Measurements from ENCODE around the gene ADAT3. TPM values are rescaled to one million over a fixed set of nuclear protein-coding genes. Genes with fewer than 3 reads are reported as not detected.

Gene ADAT3
- total RNA-seq, 1 donor from 2014 or later = 6.8 TPM

DNA sequence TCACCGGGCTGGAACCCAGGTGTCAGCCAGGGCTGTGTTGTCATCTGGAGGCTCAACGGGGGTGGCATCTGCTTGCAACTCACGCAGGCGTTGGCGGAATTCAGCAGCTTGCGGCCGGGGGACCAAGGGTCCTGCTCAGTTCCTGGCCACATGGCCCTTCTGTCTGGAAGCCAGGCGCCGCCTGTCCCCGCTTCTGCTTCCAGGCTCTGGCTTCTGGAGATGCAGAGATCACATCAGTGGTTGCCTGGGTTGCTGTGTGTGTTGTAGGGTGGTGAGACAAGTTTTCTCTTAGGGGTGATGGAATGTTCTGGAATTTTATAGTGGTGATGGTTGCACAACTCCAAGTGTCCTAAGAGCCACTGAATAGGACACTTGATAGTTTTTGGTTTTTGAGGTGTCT lies 5.0 kb downstream of the ADAT3 start:
- Mint-ChIP-seq H3K9me3 (ENCODE audit: unreplicated experiment) (no peaks in the 10 kb centered on the region), H3K4me3 (ENCODE audit: unreplicated experiment) (no peak overlapping the region)

DNA sequence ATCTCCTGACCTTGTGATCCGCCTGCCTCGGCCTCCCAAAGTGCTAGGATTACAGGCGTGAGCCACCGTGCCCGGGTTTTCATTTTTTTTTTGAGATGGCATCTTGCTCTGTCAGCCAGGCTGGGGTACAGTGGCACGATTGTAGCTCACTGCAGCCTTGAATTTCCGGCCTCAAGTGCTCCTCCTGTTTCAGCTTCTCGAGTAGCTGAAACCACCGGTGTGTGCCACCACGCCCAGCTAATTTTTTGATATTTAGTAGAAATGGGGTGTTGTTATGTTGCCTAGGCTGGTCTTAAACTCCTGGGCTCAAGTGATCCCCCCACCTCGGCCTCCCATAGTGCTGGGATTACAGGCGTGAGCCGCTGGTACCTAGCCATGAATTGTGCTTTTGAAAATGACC lies 5.9 kb downstream of the ADAT3 start:
- H3K27me3 Mint-ChIP-seq (ENCODE audit: unreplicated experiment) = no peaks in the 10 kb centered on the region
- TF ChIP-seq, protein P1, sequence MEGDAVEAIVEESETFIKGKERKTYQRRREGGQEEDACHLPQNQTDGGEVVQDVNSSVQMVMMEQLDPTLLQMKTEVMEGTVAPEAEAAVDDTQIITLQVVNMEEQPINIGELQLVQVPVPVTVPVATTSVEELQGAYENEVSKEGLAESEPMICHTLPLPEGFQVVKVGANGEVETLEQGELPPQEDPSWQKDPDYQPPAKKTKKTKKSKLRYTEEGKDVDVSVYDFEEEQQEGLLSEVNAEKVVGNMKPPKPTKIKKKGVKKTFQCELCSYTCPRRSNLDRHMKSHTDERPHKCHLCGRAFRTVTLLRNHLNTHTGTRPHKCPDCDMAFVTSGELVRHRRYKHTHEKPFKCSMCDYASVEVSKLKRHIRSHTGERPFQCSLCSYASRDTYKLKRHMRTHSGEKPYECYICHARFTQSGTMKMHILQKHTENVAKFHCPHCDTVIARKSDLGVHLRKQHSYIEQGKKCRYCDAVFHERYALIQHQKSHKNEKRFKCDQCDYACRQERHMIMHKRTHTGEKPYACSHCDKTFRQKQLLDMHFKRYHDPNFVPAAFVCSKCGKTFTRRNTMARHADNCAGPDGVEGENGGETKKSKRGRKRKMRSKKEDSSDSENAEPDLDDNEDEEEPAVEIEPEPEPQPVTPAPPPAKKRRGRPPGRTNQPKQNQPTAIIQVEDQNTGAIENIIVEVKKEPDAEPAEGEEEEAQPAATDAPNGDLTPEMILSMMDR (IDR thresholded peaks at IDR 0.05) = no peak
- H3K36me3 Mint-ChIP-seq (ENCODE audit: unreplicated experiment) = peaks cover 4% of the 10 kb centered on the region
- no peak for DNase-seq (ENCODE audit: extremely low spot score, unreplicated experiment)
- peaks cover 26% of the 10 kb centered on the region for H3K4me1 Mint-ChIP-seq (ENCODE audit: unreplicated experiment)
- H3K4me3 Mint-ChIP-seq (ENCODE audit: unreplicated experiment) = no peak overlapping the region
- H3K27ac Mint-ChIP-seq (ENCODE audit: unreplicated experiment) = no peak overlapping the region
- no peaks in the 10 kb centered on the region for H3K9me3 Mint-ChIP-seq (ENCODE audit: unreplicated experiment)

More for the DNA sequence above, 5.0 kb downstream of the ADAT3 start:
- no peak for DNase-seq (ENCODE audit: extremely low spot score, unreplicated experiment)
- Mint-ChIP-seq H3K4me1 (ENCODE audit: unreplicated experiment) (peaks cover 31% of the 10 kb centered on the region), H3K27me3 (ENCODE audit: unreplicated experiment) (no peaks in the 10 kb centered on the region), H3K36me3 (ENCODE audit: unreplicated experiment) (peaks cover 4% of the 10 kb centered on the region), H3K27ac (ENCODE audit: unreplicated experiment) (peak overlapping the region; percentile 39)
- TF ChIP-seq, protein P1 (IDR thresholded peaks at IDR 0.05) = no peak

DNA sequence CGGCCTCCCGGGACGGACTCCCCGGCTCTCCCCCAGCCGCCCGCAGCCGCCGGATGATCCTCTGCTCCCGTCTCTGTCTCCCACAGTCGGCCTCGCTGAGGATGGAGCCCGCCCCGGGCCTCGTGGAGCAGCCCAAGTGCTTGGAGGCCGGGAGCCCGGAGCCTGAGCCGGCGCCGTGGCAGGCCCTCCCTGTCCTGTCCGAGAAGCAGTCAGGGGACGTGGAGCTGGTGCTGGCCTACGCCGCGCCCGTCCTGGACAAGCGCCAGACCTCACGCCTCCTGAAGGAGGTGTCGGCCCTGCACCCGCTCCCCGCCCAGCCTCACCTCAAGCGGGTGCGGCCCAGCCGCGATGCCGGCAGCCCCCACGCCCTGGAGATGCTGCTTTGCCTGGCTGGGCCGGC lies 6.8 kb downstream of the ADAT3 start:
- TF ChIP-seq, protein P1 (IDR thresholded peaks at IDR 0.05) = no peak
- Mint-ChIP-seq H3K27ac (ENCODE audit: unreplicated experiment) (no peak overlapping the region), H3K4me3 (ENCODE audit: unreplicated experiment) (no peak overlapping the region), H3K36me3 (ENCODE audit: unreplicated experiment) (peaks cover 4% of the 10 kb centered on the region), H3K9me3 (ENCODE audit: unreplicated experiment) (no peaks in the 10 kb centered on the region), H3K4me1 (ENCODE audit: unreplicated experiment) (peaks cover 20% of the 10 kb centered on the region), H3K27me3 (ENCODE audit: unreplicated experiment) (no peaks in the 10 kb centered on the region)
- DNase-seq (ENCODE audit: extremely low spot score, unreplicated experiment) = no peak

DNA sequence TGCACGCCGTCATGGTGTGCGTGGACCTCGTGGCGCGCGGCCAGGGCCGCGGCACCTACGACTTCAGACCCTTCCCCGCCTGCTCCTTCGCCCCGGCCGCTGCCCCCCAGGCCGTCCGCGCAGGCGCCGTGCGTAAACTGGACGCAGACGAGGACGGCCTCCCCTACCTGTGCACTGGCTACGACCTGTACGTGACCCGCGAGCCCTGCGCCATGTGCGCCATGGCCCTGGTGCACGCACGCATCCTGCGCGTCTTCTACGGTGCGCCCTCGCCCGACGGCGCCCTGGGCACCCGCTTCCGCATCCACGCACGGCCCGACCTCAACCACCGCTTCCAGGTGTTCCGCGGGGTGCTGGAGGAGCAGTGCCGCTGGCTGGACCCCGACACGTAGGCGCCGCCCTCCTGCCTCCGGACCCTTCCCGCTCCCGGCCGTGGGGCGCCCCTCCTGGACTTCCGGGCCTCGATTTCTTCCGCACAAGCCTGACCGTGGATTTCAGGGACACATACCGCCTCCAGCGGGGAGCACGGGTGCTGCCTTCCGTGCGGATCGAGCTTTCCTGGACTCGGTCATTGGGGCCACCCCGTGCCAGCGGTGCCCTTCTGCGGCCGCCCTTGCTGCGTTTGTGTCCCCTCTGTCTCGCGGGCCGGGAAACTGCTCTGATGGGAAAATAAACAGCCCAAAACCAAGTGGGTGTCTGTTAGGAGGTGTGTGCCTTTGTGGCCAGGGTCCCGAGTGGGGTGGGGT lies 7.7 kb downstream of the ADAT3 start:
- Mint-ChIP-seq H3K9me3 (ENCODE audit: unreplicated experiment) (no peaks in the 10 kb centered on the region), H3K36me3 (ENCODE audit: unreplicated experiment) (peaks cover 4% of the 10 kb centered on the region), H3K4me3 (ENCODE audit: unreplicated experiment) (no peak overlapping the region), H3K4me1 (ENCODE audit: unreplicated experiment) (peaks cover 17% of the 10 kb centered on the region), H3K27me3 (ENCODE audit: unreplicated experiment) (no peaks in the 10 kb centered on the region), H3K27ac (ENCODE audit: unreplicated experiment) (no peak overlapping the region)
- TF ChIP-seq, protein P1 (IDR thresholded peaks at IDR 0.05) = no peak
- no peak for DNase-seq (ENCODE audit: extremely low spot score, unreplicated experiment)

DNA sequence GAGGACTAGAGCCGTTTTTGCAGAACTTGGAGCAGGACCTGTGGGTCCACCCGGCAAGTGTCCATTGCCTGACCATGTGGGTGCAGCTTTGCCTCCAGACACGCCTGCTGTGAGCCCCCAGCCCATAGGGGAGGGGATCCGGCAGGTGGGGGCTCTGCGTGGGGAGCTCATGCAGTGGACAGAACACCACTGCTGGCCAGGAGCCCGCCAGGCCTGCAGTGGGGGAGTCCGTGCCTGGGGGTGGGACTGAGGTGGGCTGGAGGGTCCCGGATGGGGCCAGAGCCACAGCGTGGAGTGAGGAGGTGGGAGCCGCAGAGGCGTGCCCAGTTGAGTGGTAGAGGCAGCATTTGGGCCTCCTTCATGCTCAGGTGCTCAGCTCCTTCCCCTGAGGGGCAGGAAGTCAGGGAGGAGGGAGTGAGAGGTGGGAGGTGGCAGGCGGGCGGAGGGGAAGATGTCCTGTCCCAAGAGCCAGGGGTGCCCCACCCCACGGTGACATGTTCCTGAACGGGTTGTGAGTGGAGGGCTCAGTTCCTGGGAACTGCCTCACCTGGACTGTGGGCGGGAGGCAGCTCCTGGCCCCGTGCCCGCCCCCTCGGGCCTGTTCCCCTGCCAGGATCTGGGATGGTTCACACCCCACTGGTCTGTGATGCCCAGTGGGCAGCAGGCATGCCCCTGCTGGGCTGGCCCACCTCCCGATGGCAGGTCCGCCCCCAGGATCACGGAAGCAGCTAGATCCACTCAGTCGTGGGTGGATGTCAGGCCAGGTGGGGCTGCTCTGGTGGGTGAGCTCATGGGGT lies 8.8 kb downstream of the ADAT3 start:
- no peak overlapping the region for H3K4me3 Mint-ChIP-seq (ENCODE audit: unreplicated experiment)
- H3K4me1 Mint-ChIP-seq (ENCODE audit: unreplicated experiment) = peaks cover 13% of the 10 kb centered on the region
- no peaks in the 10 kb centered on the region for H3K9me3 Mint-ChIP-seq (ENCODE audit: unreplicated experiment)
- peaks cover 9% of the 10 kb centered on the region for H3K36me3 Mint-ChIP-seq (ENCODE audit: unreplicated experiment)
- H3K27ac Mint-ChIP-seq (ENCODE audit: unreplicated experiment) = no peak overlapping the region
- no peaks in the 10 kb centered on the region for H3K27me3 Mint-ChIP-seq (ENCODE audit: unreplicated experiment)
- no peak for DNase-seq (ENCODE audit: extremely low spot score, unreplicated experiment)
- TF ChIP-seq, protein P1 (IDR thresholded peaks at IDR 0.05) = no peak
